Keratinocyte (primary cell): ENCODE data around the gene LGALS12. TPM values are rescaled to one million over a fixed set of nuclear protein-coding genes. Genes with fewer than 3 reads are reported as not detected.

Source experiments
- DNase-seq: peaks from one replicate; pipeline ENCODE4 v3.0.0-alpha.2; 2011; ENCODE audit warnings: low read depth, missing footprints, low spot score
- FAIRE-seq: peaks from 2 replicates; lab custom pipeline; 2011; peaks lifted over from hg19 to GRCh38; lab: Jason Lieb, UNC
- H2AFZ ChIP-seq: 2 replicates; pipeline ENCODE4 v1.6.0; 2012; ENCODE audit warnings: low read length, control low read depth, inconsistent platforms; ENCODE audit not compliant: control insufficient read depth
- H3K27ac ChIP-seq: 2 replicates; pipeline ENCODE4 v1.5.1; 2011; ENCODE audit warnings: low read length; ENCODE audit not compliant: control insufficient read depth, insufficient read depth
- H3K27me3 ChIP-seq: 3 replicates; pipeline ENCODE4 v1.6.0; 2011; ENCODE audit warnings: low read length; ENCODE audit not compliant: control insufficient read depth, insufficient read depth; ENCODE audit errors: extremely low read depth
- H3K36me3 ChIP-seq, 2 experiments: 2 replicates in 1 of 2; 3 replicates in 1 of 2; pipeline ENCODE4 v1.5.1; 2011; ENCODE audit warnings: low read length in 2 of 2, mild to moderate bottlenecking in 1 of 2; ENCODE audit not compliant: control insufficient read depth in 2 of 2, insufficient read depth in 2 of 2; ENCODE audit errors: extremely low read depth in 1 of 2
- H3K4me1 ChIP-seq: 3 replicates; pipeline ENCODE4 v1.5.1; 2011; ENCODE audit warnings: low read length; ENCODE audit not compliant: control insufficient read depth, insufficient read depth; ENCODE audit errors: extremely low read depth
- H3K4me2 ChIP-seq: 3 replicates; pipeline ENCODE4 v1.6.0; 2011; ENCODE audit warnings: low read depth, low read length; ENCODE audit not compliant: control insufficient read depth, insufficient read depth; ENCODE audit errors: extremely low read depth
- H3K4me3 ChIP-seq, 3 experiments: fragments of 200-600 bp in 1 of 3; sonication (generic) in 1 of 3; 2 replicates in 2 of 3; 3 replicates in 1 of 3; pipeline ENCODE4 v1.5.1; 2011 to 2016; ENCODE audit warnings: low read length in 3 of 3, mild to moderate bottlenecking in 3 of 3, control low read depth in 2 of 3, inconsistent platforms in 1 of 3, low read depth in 1 of 3, mixed read lengths in 1 of 3, mixed run types in 1 of 3, moderate library complexity in 1 of 3; ENCODE audit not compliant: control insufficient read depth in 2 of 3, insufficient read depth in 2 of 3; ENCODE audit errors: extremely low read depth in 1 of 3
- H3K79me2 ChIP-seq: 2 replicates; pipeline ENCODE4 v1.6.0; 2012; ENCODE audit warnings: low read length; ENCODE audit not compliant: control insufficient read depth, insufficient read depth
- H3K9ac ChIP-seq: 3 replicates; pipeline ENCODE4 v1.6.0; 2011; ENCODE audit warnings: low read length; ENCODE audit not compliant: control insufficient read depth, insufficient read depth; ENCODE audit errors: extremely low read depth
- H3K9me1 ChIP-seq: 3 replicates; pipeline ENCODE4 v1.6.0; 2011; ENCODE audit warnings: low read length; ENCODE audit not compliant: control insufficient read depth, insufficient read depth; ENCODE audit errors: extremely low read depth
- H3K9me3 ChIP-seq: 2 replicates; pipeline ENCODE4 v1.5.1; 2012; ENCODE audit warnings: low read depth, low read length; ENCODE audit not compliant: control insufficient read depth
- H4K20me1 ChIP-seq: 3 replicates; pipeline ENCODE4 v1.6.0; 2011; ENCODE audit warnings: low read length; ENCODE audit not compliant: control insufficient read depth, insufficient read depth; ENCODE audit errors: extremely low read depth
- EZH2 ChIP-seq: IDR thresholded peaks from one replicate; pipeline ENCODE4 v1.6.1; 2012; ENCODE audit warnings: inconsistent platforms, mild to moderate bottlenecking, low read length, moderate library complexity
- dilution Hi-C: fragments of 300-500 bp; cut with MboI; formaldehyde crosslinking; loops from one replicate; pipeline ENCODE4 v1.7.0; 2020; ENCODE audit warnings: low sequenced_read_pairs; ENCODE audit not compliant: extremely low pct_ligation_motif_present
- polyA plus RNA-seq, 5 experiments: library from polyadenylated mRNA; depleted of rRNA in 3 of 5; stranded (reverse) in 3 of 5; stranded (forward) in 1 of 5; unstranded in 1 of 5; fragments of >200 nt; gene quantifications; 1 replicate in 1 of 5; 2 replicates in 3 of 5; 3 replicates in 1 of 5; pipeline versions ENCODE4 v1.2.1 to v1.2.3, GENCODE V29; 2011 to 2012; ENCODE audit warnings: missing spikeins in 2 of 5, low read depth in 1 of 5, low replicate concordance in 1 of 5
- TF ChIP-seq, protein P1 (sequence below), 3 experiments: IDR thresholded peaks in 1 of 3; conservative IDR thresholded peaks in 1 of 3; optimal IDR thresholded peaks in 1 of 3; 2 replicates in 2 of 3; 3 replicates in 1 of 3; pipeline versions ENCODE3 to v1.5.1; 2011; ENCODE audit warnings: low read length in 3 of 3, mild to moderate bottlenecking in 3 of 3, moderate library complexity in 2 of 3, control low read depth in 1 of 3, inconsistent platforms in 1 of 3; ENCODE audit not compliant: insufficient read depth in 2 of 3; ENCODE audit errors: extremely low read depth in 1 of 3

Gene LGALS12
- polyA plus RNA-seq, 1 donor (not counting 4 experiments of a cell fraction or from before 2014, with no cell fraction given): not detected

DNA sequence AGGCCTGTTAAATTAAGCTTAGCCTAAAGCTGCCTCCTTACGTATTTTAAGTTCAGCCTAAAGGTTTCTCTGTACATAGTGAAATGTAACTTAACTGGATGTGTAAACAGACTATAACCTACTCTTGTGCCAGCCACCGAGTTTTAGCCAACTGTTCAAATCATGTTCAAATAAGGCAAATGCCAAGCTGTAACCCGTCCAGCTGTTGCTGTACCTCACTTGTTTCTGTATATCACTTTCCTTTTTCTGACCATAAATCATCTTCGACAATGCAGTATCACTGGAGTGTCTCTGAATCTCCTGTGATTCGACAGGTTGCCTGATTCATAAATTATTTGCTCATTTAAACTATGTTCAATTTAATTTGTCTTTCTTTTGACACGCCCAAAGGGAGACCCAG is 10.9 kb upstream of the LGALS12 start:
- H3K4me1 ChIP-seq: peaks cover 5% of the 10 kb centered on the region
- H2AFZ ChIP-seq: no peak overlapping the region
- no peak overlapping the region for H3K4me2 ChIP-seq
- H4K20me1 ChIP-seq: no peaks in the 10 kb centered on the region
- H3K4me3 ChIP-seq: no peak overlapping the region
- H3K9ac ChIP-seq: no peak overlapping the region
- H3K79me2 ChIP-seq: no peaks in the 10 kb centered on the region
- dilution Hi-C loops: no loop called here
- no peak overlapping the region for H3K27ac ChIP-seq
- TF ChIP-seq, protein P1, sequence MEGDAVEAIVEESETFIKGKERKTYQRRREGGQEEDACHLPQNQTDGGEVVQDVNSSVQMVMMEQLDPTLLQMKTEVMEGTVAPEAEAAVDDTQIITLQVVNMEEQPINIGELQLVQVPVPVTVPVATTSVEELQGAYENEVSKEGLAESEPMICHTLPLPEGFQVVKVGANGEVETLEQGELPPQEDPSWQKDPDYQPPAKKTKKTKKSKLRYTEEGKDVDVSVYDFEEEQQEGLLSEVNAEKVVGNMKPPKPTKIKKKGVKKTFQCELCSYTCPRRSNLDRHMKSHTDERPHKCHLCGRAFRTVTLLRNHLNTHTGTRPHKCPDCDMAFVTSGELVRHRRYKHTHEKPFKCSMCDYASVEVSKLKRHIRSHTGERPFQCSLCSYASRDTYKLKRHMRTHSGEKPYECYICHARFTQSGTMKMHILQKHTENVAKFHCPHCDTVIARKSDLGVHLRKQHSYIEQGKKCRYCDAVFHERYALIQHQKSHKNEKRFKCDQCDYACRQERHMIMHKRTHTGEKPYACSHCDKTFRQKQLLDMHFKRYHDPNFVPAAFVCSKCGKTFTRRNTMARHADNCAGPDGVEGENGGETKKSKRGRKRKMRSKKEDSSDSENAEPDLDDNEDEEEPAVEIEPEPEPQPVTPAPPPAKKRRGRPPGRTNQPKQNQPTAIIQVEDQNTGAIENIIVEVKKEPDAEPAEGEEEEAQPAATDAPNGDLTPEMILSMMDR (optimal IDR thresholded peaks at IDR 0.05 in 1 of 3, IDR thresholded peaks at IDR 0.05 in 1 of 3, conservative IDR thresholded peaks at IDR 0.05 in 1 of 3; ENCODE audit: extremely low read depth in 1 of 3, insufficient read depth in 2 of 3, low read length in 3 of 3): no peak
- no peak for TF ChIP-seq EZH2
- H3K9me3 ChIP-seq: peaks cover 2% of the 10 kb centered on the region
- DNase-seq: no peak
- FAIRE-seq: no peak
- peaks cover 32% of the 10 kb centered on the region for H3K27me3 ChIP-seq
- no peaks in the 10 kb centered on the region for H3K9me1 ChIP-seq
- no peaks in the 10 kb centered on the region for H3K36me3 ChIP-seq

DNA sequence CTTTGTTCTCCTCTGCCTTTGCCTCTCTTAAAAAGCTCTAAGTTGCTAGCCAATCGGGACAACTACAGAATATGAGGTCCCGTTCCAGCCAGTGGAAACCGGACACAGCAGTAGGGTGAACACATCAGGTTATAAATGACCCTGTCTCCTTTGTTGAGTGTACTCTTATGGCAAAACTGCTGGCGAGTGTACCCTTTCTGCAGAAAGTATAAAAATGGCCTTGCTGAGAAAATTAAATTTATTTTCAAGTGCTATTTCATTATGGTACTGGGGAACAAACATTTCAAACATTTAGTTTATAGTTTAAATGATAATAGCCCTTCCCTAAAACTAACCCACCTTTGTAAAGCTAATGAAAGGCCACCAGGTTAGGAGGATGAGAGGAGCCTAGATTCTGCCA is 6.0 kb upstream of the LGALS12 start:
- Histone ChIP-seq H3K9me1 (no peaks in the 10 kb centered on the region), H3K4me1 (no peaks in the 10 kb centered on the region), H3K9me3 (peaks cover 4% of the 10 kb centered on the region), H3K4me2 (no peak overlapping the region), H3K27ac (no peak overlapping the region), H3K4me3 (no peak overlapping the region), H3K27me3 (peaks cover 9% of the 10 kb centered on the region), H2AFZ (no peak overlapping the region), H3K79me2 (no peaks in the 10 kb centered on the region), H3K9ac (no peak overlapping the region), H4K20me1 (no peaks in the 10 kb centered on the region), H3K36me3 (no peaks in the 10 kb centered on the region)
- DNase-seq (no peak), FAIRE-seq (no peak)
- dilution Hi-C loops: no loop called here
- TF ChIP-seq, protein P1 (optimal IDR thresholded peaks at IDR 0.05 in 1 of 3, IDR thresholded peaks at IDR 0.05 in 1 of 3, conservative IDR thresholded peaks at IDR 0.05 in 1 of 3; ENCODE audit: extremely low read depth in 1 of 3, insufficient read depth in 2 of 3, low read length in 3 of 3): no peak
- no peak for TF ChIP-seq EZH2
